ENCODE data around the gene GPR137. TPM values are rescaled to one million over a fixed set of nuclear protein-coding genes. Genes with fewer than 3 reads are reported as not detected.

The GPR137 gene
- total and polyA plus RNA-seq, 9 of the 15 experiments (the other 6 are each of a cell fraction or from before 2014, with no cell fraction given) = 0.32 to 26.7 (median 10.7) TPM

DNA sequence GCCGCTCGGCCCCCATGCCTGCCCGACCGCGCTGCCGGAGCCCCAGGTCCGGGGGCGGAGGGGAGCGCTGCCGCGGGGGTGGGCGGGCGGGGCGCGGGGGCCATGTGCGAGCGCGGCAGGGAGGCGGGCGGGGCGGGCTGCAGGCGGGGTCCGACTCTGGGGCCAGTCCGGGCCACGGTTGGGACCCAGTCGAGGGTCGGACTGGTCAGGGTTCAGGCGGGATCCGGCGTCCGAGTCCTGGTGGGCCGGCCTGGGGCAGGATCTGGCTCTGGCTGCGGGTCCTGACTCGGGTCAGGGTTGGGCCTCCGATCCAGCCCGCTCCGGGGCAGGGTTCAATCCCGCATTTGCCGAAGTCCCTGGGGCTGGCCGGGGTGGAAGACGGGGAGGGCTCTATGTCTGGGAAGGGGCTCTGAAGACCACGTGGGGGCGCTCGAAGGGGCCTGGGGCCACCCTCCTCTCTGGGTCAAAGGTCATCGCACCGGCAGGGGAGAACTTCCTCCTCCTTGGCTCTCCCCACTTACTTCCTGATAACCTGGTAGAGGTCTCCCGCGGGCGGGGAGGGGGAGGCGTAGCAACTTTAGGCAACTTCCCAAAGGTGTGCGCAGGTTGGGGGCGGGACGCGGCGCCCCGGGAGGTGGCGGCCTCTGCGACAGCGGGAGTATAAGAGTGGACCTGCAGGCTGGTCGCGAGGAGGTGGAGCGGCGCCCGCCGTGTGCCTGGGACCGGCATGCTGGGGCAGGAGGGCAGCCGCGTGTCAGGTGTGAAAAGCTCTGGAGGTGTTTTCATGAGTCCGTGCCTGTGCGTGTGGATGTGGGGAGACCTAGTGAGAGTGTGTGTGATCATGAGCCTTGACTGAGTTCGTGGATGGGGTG, 20.3 kb downstream of the GPR137 start (continued):
- TF ChIP-seq, protein P1, sequence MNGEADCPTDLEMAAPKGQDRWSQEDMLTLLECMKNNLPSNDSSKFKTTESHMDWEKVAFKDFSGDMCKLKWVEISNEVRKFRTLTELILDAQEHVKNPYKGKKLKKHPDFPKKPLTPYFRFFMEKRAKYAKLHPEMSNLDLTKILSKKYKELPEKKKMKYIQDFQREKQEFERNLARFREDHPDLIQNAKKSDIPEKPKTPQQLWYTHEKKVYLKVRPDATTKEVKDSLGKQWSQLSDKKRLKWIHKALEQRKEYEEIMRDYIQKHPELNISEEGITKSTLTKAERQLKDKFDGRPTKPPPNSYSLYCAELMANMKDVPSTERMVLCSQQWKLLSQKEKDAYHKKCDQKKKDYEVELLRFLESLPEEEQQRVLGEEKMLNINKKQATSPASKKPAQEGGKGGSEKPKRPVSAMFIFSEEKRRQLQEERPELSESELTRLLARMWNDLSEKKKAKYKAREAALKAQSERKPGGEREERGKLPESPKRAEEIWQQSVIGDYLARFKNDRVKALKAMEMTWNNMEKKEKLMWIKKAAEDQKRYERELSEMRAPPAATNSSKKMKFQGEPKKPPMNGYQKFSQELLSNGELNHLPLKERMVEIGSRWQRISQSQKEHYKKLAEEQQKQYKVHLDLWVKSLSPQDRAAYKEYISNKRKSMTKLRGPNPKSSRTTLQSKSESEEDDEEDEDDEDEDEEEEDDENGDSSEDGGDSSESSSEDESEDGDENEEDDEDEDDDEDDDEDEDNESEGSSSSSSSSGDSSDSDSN (IDR thresholded peaks at IDR 0.05; ENCODE audit: borderline replicate concordance in 1 of 2, low read depth in 2 of 2, low read length in 2 of 2) = 0 out of 4 replicates have a peak, but pooled peaks of 1 of the 2 experiments have one; percentile 18
- TF ChIP-seq FOXP1 (CRISPR knock-in tag; IDR thresholded peaks at IDR 0.05) (0 out of 2 replicates have a peak, but pooled peaks have one; percentile 27), MITF (IDR thresholded peaks at IDR 0.05) (no peak), SMAD4 (CRISPR knock-in tag; conservative IDR thresholded peaks at IDR 0.05) (peak; percentile 67), SREBF2 (CRISPR knock-in tag; IDR thresholded peaks at IDR 0.05) (no peak), ZNF398 (CRISPR knock-in tag; IDR thresholded peaks at IDR 0.05) (no peak), THAP7 (CRISPR knock-in tag; IDR thresholded peaks at IDR 0.05) (no peak), U2AF2 (optimal IDR thresholded peaks at IDR 0.05; ENCODE audit: low read depth, low read length) (no peak), ZNF23 (CRISPR knock-in tag; IDR thresholded peaks at IDR 0.05) (no peak), ZNF316 (IDR thresholded peaks at IDR 0.05) (no peak), NCOR1 (IDR thresholded peaks at IDR 0.05) (0 out of 2 replicates have a peak, but pooled peaks have one; percentile 54), KLF13 (tag; IDR thresholded peaks at IDR 0.05; ENCODE audit: borderline replicate concordance, low read depth) (no peak), LEF1 (IDR thresholded peaks at IDR 0.05) (no peak), SMARCA5 (IDR thresholded peaks at IDR 0.05) (no peak), ELF2 (CRISPR knock-in tag; IDR thresholded peaks at IDR 0.05) (no peak)
- TF ChIP-seq, protein P2, sequence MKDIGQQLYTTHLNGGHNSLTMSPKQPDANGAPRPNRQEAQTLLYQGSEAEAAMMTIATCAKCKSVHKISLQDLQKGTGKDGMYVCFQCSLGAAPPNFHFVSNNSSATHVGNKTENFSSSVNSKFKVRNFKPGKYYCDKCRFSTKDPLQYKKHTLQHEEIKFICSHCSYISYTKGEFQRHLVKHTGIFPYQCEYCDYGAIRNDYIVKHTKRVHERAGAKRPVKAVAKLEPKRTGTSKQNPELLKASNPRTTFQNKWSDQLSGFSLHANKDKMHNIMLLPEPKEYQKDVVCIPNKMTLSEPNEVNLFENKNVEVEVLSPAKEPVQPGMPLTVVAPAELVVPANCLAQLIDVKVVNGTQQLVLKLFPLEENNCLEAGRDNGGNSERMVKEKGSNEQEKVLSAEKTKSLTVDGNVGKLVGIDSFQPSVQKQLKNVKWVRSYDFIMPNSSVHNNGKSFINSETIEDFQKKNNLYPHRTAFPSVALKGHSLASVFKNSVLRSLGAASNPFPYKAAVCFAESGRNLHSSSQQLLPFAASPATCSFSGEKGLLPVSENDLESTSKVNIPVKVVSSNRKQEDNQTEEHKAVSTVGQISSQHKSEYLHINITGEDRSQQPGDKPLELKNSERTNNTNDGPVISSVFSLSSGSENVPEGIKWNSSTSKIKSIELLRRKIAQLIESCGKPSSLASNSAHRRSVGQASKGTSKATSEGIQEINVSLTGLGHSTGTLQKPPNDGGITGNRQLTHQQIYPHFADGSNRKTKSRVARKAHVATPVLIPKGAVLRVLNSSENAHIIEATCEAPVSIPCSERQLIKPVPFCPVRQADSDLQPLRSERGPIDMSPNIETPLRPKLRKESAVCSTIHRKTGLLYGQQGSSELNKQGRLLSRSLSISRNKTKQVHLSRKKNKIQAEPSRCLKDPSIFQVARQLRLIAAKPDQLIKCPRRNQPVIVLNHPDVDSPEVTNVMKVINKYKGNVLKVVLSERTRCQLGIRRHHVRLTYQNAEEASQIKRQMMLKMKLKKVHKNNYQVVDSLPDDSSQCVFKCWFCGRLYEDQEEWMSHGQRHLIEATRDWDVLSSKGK (CRISPR knock-in tag; IDR thresholded peaks at IDR 0.05) = no peak
- TF ChIP-seq, protein P3, sequence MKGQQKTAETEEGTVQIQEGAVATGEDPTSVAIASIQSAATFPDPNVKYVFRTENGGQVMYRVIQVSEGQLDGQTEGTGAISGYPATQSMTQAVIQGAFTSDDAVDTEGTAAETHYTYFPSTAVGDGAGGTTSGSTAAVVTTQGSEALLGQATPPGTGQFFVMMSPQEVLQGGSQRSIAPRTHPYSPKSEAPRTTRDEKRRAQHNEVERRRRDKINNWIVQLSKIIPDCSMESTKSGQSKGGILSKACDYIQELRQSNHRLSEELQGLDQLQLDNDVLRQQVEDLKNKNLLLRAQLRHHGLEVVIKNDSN (CRISPR knock-in tag; IDR thresholded peaks at IDR 0.05) = peak; percentile 79
